Measurements from ENCODE around the gene PTPRG.

The PTPRG gene

DNA sequence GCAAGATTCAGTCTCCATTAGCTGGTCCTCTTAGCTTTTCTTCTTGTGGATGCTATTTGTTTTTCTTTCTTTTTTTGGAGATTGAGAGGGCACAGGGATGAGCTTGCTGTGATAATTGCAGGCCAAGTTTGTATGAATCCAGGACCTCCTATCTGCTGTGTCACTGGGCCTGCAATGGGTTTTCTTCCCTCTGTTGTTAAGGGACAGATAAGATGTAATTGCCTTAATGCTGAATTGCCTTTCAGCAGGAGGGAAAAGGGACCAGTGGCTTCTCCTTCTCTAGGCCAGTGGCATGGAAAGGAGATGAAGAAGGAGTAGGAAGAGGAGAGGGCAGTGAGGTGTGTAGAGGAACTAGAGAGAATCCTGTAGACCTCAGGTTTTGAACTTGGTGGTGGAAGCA is 29.9 kb downstream of the PTPRG start:
- DNase-seq = no peak

DNA sequence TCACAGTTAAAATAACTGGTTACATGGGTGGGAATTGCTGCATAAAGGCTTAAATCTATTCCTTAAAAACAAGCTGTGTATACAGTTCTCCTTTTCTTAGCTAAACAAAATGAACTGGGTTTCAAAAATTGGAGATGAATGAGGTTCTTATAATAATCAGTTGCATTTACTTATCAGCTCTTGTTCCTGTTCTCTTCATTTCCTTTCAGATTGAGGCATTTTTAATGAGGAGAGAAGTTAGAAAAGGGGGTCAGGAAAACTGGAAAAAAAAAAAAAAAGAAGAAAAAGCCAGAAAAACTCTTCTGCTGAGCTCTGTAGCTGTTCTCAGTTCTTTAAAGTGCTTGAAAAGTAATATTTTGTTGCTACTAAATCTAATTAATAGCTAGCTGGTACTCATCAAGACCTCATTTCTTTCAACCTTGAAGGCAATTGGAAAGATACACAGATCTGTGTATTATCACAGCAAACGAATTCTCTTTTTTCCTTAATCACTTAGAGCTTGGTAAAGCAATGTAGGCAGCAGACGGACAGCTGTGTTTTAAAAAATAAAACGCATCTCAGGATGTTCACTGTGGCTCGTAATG is 32.2 kb downstream of the PTPRG start:
- no peak for DNase-seq

DNA sequence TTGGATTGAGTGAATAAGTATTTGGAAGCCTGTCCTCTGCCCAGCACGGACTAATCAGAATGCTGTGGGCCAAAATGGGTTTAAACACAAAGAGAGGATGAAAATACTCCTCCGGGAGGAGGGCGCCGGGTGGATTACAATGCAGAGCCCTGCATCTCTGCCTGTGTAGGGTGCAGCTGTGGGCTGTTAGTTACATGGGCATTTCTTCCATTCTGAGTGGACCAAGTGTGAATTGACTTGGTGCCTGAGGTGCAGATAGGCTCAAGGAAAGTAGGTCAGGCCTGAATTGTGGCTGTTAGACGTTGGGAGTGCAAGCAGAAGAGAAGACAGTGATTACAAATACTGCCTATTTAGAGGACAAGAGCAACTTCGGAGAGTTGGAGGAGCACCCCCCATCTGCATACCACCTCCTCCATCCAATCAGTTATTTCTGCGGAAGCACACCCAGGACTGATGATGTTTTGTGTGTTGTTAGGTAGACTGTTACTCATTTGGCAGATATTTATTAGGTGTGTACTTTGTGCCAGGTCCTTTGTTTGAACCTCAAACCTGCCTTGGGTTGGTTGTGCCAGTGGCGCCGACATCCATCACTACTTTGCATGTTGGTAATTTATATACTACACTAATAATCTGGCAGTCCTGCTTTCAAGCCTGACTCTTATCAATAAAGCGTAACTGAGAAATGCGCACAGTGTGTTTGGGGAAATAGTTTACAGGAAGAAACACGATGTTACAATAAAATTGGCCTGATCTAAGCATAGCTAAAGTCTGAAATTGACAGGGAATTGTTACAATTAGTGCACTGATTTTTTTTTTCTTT is 33.0 kb downstream of the PTPRG start:
- no peak for DNase-seq

DNA sequence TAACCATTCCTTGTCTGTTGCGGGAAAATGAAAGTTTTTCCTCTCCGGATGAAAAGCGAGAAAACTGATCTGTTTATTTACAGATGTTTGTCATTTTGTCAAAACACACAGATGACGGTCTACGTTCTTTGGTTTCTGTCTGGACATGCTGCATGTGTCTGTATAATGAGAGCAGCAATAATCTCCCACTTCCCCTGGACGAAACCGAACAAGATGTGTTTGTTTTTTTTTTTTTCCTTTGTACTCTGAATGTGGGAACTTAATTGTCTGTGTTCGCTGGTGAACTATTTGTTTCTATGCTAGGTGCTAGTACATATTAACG is 33.6 kb downstream of the PTPRG start:
- DNase-seq = no peak

DNA sequence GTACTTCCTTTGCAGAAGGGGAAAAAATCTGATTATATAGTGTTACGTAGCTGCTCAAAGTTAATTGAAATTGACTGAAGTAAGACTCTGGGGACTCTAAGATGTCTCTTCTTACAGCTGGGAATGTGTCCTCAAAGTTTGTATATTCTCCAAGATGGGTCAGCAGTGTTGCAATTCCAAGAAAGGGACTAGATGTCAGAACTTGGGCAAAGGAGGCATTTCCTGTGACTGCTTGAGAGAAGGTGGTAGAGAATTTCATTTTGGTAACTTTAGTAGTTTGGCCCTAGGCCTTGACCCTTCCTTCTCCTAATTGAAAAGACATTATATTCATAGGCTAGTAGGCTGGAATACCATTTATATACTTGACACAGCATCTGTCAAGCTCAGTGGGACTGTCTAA is 33.9 kb downstream of the PTPRG start:
- no peak for DNase-seq

DNA sequence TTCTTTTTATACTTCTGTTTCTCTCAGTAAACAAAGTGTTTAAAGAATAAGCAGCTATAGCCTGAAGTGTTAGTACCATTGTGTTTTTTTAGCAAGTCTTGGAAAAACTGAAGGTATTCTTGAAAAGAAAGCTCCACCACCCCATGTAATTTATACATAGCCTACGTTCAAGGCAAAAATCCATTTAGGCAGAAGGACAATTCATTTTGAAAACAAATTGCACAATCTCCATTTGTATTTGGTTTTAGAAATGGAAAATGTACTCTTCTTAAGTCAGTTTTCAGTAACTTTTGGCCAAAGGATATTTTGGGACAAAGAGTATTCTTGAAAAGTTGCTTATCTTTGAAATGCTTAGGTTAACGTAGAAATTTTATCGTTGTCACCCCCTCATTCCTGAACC is 34.5 kb downstream of the PTPRG start:
- no peak for DNase-seq

DNA sequence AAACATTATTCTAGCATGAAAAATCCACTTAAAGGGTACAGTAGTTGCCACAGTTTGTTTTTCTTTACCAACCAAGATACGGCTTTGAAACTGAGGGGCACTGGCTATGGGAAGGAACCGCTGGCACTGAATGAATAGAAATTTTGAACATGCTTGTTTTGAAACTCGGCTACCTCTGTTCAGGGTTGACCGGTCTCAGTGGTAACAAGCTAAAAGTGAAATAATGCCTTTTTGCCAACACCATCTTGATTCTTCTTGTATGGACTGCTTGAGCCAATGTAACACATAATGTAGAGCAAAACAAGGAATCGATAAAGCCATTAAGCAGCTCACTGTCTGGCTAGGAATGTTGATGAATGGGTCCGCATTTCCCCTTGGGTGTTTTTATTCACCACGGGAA is 36.5 kb downstream of the PTPRG start:
- no peak for DNase-seq

DNA sequence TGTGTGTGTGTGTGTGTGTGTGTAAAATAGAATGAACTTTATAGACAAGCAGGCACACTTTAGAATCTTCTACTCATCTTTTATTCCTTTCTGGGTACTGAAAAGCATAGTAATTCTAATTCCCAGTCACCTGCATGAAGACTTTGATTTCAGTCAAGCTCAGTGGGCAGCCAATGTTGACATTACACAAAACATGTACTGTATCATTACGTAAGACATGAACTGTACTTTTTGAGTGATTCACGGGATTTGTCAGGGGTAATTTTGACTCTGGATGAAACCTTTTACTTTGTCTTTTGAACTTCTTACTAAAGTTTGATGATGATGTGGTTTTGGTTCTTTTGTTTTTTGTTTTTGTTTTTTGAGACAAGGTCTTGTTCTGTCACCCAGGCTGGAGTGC is 38.8 kb downstream of the PTPRG start:
- DNase-seq = no peak

DNA sequence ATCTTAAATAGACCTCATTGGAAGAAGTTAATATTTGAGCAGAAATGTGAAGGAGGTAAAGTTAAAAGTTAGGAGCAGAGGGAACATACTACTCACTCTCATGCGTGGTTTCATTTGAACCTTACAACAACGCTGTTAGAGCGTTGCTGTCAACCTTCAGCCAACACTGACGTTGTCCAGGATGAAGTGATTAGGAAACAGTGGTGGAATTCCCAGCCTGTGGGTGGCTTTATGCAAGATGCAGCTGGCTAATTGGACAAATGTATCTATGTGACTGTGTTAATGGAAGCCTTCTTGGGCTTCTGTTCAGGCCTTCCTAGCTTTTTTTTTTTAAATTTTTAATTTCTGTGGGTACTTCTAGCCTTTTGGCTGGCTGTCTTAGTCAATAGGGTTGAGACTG is 40.5 kb downstream of the PTPRG start:
- no peak for DNase-seq

DNA sequence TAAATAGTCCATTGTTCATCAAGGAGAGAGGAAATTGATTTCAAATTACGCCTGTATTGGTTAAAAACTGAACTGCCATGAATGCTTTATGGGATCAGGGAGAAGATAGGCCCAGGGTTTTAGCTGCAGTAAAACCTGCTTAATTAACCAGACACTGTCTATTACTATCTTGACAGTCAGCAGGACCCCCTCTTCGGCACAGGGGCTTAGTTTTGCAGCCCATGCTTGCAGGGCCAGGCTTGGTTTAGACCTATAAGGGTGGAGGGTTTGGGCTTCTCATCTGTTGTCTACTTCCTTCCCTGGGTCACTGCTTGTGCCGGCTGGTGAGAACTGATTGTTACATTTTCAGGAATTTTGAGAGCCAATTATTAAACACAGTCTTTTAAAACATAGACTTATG is 41.1 kb downstream of the PTPRG start:
- no peak for DNase-seq

DNA sequence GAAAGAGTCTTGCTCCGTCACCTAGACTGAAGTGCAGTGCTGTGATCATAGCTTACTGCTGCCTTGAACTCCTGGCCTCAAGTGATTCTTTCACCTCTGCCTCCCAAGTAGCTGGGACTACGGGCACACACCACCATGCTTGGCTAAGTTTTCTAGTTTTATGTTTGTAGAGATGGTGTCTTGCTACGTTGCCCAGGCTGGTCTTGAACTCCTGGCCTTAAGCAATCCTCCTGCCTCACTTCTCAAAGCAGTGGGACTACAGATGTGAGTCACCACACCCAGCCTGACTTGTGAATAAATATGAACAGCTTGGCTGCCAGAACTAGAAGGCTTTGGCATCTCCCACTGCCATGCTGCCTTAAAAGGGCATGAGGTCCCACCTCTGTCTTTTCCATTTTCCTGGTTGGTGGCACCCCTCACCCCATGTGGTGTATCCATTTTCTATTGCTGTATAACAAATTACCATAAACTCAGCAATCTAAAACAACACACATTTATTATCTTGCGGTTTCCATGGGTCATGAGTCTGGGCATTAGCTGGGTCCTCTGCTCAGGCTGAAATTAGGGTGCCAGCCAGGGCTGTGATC is 44.3 kb downstream of the PTPRG start:
- DNase-seq = no peak

DNA sequence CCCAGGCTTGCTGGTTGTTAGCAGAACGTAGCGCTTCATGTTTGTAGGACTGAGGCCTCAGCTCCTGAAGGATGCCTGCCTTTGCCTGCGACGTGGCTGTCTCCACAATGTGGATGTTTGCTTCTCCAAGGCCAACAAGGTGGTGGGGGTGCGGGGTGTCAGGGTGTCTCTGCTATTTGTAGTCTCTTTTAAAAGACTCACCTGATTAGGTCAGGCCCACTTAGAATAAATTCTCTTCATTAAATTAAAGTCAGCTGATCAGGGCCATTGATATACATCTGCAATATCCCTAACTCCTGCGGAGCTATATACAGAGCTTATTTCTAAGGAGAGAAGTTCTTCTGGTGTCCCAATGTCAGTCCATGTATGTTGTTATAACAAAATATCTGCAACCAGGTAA is 44.8 kb downstream of the PTPRG start:
- no peak for DNase-seq

DNA sequence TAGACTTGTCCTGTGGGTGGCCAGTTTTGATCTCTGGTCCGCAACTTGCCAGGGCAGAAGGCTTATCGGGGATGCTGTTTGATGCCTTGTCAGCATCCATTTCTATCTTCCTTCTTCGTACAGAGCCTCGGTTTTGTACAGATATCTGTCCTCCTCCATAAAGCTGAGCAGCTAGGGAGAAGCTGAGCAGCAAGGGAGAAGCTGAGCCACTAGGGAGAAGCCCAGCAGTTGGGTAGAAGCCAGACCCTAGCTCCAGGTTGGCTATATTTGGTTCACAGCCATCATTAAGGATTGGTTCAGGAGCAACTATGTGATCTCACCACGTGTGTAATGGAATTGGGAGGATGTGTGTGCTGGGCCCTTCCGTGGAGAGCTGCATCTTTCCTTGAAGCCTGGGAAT is 46.7 kb downstream of the PTPRG start:
- DNase-seq = no peak

DNA sequence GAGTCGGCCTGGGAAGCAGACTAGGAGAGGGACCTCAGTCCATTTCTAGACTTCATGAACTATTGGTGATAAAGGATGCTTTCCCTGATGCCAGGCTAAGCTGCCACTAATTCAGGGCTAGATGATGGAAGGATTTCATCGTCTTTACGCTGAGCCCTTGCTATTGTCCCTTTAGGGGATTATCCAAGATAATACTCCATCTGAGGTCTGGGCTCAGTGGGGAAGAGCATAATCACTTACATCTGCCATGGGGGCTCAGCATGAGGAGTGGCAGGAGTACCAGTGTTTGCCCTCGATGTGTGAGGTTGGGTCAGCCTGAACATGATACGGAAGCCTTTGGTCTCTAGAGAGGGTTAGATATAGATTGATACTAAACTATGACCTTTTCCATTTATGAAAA is 47.3 kb downstream of the PTPRG start:
- peak; percentile 61 to 90 for DNase-seq

DNA sequence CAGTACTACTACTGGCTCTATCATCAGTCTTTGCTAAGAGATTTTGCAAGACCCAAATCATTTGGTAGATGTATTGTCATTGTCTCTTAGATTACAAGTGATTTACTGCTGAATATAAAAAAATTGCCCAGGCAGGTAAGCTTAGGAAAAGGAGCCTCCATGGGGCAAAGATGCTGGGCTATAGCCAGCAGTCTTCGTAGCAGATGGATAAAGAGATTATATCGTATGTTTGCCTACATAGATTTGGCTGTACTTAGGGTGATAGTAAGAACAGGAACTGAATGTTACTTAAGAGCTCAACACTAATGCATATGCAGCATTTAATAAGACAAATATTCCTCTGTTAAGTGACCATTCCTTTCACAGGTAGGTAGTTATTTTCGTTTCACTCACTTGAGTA is 48.9 kb downstream of the PTPRG start:
- peak; percentile 34 to 67 for DNase-seq

DNA sequence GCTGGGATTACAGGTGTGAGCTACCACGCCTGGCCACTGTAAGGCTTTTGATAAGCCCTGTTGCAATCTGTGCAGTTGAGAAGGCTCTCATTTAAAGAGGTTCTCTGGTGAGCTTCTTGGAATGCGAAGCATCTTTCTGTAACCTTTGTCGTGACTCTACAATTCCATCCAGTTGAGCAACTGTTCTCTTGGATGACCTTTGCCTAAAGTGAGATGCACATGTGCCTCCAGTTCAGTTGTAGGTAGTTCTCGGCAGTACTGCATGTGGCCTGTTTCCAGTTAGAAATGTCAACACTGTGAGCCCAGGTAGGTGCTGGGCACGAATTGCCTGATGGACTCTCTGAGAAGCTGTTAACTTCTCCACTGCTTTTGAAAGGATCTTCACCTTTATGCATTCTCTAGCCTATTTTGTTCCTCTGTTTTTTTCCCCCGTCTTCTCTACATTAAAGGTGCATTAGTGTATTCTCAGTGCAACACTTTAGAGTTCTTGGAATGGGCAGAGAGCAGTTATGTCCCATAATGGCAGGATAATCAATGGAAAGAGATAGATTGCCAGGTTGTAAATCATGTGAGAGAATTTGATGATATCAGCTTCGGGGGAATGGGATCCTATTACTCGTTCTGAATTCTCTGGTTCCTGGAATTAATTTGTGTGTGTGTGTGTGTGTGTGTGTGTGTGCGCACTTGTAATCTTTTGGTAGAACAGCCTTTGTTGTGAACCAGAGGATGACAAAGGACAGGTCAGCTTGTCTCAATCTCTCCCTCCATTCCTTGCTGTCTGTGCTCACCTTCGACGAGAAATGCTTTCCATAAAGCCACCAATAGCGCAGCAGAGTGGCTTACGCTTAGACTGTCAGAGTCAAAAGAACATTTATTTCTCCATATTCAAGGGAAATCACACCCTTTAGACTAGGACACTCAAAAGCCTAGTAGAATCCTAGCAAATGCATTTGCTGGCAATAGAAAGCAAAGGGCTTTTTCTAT is 51.1 kb downstream of the PTPRG start:
- DNase-seq = no peak

DNA sequence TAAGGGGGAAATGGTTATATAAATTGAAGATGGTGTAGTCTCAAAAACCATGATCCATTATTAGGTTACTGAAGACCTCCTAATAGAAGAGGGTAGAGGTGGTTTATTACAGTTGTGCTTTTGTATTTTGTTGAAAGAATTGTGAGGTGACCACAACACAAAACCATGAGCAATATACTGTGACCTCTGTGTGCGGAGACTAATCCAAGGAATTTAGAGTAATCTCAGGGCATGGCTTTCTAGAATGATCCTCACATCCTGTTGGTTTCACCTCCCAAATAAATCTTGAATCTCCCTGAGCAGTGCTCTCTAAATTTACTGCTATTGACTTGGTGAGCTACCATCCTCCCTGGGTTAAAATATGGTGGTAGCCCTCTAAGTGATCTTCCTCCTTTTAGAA is 52.3 kb downstream of the PTPRG start:
- no peak for DNase-seq

DNA sequence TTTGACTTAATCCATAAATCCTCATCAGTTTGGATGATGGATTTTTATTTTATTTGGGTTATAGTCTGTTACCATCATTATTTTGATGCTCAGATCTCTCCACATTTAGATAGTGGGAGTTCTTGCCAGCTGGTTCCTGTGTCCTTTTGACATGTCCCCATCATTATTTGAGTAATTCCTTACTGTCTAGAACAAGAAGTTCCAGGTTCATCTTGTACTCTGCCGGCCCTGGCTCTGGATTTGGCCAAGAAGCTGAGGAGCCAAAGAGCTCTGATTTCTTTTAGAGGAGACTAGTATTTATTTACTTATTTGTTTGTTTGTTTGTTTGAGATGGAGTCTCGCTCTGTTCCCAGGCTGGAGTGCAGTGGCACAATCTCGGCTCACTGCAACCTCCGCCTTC is 54.3 kb downstream of the PTPRG start:
- DNase-seq = no peak

DNA sequence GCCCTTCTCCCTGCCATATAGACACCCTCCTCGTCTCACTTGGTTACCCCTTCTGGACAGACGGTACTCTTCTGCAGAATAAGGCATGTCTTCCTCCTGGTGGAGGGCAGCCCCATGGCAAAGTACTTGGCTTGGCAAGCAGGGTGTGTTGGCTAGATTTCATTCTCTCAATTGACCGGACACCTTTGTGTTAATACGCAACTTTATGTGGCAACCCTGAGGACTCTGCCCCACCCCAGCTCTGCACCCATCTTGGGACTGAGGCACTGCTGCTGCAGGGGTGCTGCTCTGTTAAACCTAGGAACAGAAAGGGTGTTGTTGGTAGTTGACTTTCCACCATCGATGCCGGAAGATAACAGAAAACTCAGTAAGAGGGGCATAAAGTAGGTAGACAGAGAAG is 55.2 kb downstream of the PTPRG start:
- no peak for DNase-seq

DNA sequence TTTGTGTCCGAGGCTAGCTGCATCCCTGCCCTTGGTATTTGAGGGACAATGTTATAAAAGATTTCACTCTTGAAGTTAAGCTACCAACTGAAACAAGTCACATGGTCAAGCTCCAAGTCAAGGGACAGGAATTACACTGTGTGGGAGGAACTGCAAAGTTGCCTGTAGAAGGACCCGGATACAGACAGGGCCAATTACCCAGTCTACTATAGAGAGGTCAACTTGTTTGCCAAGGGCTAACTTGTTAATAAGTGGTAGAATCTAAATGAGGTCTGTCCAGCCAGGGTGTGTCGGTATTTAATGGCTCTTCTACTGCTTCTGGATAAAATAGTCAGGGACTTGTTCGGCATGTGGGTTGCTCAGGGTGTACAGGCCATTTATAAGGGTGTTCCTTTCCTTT is 55.7 kb downstream of the PTPRG start:
- DNase-seq = no peak

DNA sequence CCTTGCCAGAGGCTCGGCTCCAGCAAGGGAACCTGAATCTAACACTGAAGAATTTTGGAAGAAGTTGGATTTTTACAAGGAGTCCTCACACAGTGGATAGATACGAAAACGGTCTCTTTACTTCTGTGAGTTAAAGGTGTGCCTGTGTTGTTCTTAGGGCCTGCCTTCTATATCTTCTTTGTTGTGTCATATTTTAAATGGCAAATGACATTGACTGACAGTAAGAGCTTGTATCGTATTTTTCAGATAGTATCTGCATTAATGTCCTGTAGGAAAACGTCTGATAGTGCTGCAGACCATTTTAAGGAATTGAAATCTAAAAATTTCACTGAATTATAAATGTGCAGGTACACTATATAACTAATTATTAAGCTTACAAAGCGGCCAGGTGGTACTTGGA is 56.3 kb downstream of the PTPRG start:
- no peak for DNase-seq

DNA sequence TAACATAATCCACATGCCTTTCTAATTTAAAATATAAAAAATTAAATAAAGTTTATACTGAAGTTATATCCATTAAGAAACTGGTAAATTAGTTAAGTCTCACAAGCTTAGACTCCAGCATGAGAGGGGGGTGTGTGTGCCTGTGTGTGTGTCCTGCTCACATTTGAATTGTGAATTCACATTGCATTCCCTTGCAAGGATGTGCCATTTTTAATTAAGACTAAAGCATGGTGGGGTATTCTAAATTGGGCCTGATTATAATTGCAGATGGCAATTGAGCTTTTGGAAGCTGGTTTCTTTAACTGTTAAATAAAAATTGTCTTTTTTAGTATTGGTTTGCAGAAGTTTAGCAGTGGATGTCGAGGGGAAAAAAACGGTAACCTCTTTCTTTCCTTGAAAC is 56.9 kb downstream of the PTPRG start:
- DNase-seq = no peak

DNA sequence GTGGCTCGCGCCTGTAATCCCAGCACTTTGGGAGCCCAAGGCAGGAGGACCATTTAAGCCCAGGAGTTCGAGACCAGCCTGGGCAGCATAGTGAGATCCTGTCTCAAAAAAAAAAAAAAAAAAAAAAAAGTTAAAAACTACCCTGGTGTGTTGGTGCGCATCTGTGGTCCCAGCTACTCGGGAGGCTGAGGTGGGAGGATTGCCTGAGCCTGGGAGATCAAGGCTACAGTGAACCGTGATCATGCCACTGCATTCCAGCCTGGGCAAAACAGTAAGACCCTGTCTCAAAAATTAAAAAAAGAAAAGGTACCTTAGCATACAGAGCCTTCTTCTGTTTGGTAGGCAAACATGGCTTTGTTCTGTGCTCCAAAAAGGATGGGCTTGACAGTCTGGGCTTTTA is 57.5 kb downstream of the PTPRG start:
- no peak for DNase-seq

DNA sequence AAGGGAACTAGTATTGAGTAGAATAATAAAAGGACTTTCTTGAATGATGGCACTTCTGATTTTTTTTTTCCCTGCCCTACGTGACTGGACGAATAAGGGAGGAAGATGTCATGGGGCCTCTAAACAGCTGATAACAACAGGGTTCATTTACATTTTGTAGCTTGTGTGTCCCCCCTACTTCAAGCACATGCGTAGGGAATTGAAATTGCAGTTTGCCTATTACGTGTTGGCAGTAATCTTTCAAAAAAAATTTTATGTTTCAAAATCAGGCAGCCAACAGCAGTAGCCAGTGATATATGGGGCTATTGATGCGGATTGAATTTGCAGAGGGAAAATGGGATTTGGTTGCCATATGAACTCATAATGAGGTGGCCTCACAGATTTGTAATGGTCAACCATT is 58.7 kb downstream of the PTPRG start:
- no peak for DNase-seq
